GM18909 (cell line): ENCODE data around the gene CCER1.

Experiments
- ATAC-seq: cut with Tn5 transposase; IDR thresholded peaks from one replicate; pipeline ENCODE4 v1.9.1; 2021; ENCODE audit warnings: mild to moderate bottlenecking; ENCODE audit not compliant: unreplicated experiment, poor library complexity

CCER1 gene

DNA sequence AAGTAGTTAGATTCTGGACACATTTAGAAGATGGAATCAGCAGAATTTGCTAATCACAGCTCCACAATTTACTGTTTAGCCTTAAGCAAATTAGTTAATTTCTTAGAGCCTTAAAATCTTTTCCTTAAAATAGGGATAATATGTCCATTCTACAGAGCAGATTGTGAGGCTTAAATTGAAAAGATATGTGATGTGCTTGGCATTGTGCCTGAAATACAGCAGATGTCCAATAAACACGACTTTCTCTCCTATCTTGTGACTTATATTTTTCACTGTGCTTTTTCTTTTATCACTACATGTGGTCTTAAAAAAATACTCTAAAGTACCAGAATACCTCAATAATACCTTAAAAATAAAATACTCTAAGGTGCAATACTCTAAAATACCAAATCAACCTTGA is 30.6 kb downstream of the CCER1 start:
- no peak for ATAC-seq

DNA sequence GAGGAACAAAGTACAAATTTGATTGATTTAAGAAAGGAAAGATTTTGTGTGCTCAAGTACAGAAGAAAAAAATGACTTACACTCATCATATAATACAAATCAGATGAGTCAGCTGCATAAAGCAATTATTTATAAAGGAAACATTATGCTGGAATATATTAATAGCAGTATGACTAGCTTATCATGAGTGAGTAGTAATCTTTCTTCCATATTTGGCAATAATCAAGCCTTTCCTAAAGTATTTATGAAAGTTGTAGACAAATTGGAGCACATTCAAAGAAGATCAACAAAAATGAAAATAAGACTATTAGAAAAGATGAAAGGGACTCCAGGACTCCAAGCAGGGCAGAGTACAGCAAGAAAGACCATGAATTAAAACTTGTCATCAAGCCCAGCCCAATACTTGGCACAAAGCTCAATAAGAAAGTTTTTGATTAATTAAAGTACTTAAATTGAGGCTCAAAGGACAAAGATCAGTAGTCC is 32.8 kb downstream of the CCER1 start:
- no peak for ATAC-seq

- no peak for ATAC-seq
These were observed 33.4 kb downstream of the CCER1 start for GRCh38 chr12:90921536-90921935.

- no peak for ATAC-seq
These were observed 34.8 kb downstream of the CCER1 start for GRCh38 chr12:90920222-90920621.

- no peak for ATAC-seq
These were observed 37.5 kb downstream of the CCER1 start for GRCh38 chr12:90917431-90917830.

DNA sequence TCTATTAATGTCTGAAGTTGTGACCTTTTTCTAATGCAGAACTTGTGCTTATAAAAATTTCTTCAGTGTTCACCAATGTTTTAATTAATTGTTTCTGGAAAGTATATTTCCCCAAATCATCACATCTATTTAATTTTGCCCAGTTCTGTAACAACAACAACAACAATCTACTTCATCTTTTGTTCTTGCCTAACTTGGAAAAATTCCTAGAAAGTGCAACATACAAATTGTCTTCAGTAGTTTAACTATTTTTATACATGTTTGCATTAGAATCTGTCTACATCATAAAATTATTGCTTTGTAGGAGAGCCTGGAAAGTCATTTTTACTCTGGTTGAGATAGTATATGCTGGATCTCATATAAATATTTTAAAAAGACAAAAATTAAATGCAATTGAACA is 38.5 kb downstream of the CCER1 start:
- no peak for ATAC-seq

GRCh38 chr12:90915353-90915752 is 39.6 kb downstream of the CCER1 start:
- ATAC-seq = no peak

- ATAC-seq = no peak
These were observed 44.0 kb downstream of the CCER1 start for GRCh38 chr12:90910958-90911357.

DNA sequence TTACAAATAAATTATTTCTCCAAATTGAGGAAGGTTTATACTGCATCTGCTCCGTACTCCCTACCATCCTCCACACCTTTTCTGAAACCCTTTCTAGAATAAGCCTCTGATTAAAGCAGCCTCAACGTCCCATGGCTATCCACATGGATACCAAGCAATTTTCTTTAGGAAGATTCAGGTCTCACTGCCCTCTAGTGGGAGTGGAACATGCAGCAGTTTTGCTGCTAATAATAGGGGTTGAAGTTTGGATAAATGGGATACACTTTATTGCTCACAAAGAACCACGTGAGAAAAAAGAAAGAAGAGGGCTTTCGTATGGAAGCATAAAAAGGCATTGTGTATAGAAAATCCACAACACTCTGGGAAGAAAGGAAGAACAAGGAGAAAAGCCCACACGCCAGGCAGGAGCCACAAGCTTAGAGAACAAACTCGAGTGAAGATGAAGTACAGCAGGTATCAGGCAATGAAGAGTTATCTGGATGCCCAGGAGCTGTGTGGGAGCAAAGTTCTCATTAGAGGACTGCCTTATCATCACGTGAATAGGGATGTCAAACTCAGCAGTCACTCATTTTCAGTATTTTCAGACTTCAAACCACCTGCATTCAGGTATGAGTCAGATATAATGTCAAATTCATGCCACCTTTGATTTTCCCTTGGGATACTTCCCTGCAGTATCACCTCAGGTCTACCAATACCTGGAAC is 45.8 kb downstream of the CCER1 start:
- no peak for ATAC-seq

DNA sequence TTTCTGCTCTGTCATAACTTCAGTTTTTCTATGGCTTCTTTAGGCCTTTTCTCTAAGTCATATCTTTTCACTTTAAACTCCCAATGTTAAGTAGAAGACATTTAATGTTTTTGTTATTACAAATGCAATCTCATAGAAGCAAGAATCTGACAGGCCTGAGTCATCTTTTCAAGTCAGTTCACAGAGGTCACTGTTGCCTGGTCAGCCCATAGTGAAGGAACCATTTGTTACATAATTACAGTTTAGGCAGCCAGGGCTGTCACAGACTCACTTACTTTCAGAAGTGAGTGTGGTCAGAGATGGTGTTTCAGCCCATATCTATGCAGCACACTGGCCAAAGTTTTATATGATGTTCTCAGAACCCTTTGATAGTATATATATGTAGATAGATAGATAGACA is 46.5 kb downstream of the CCER1 start:
- ATAC-seq = no peak

- ATAC-seq = no peak
These were observed 49.1 kb downstream of the CCER1 start for GRCh38 chr12:90905691-90906370.

DNA sequence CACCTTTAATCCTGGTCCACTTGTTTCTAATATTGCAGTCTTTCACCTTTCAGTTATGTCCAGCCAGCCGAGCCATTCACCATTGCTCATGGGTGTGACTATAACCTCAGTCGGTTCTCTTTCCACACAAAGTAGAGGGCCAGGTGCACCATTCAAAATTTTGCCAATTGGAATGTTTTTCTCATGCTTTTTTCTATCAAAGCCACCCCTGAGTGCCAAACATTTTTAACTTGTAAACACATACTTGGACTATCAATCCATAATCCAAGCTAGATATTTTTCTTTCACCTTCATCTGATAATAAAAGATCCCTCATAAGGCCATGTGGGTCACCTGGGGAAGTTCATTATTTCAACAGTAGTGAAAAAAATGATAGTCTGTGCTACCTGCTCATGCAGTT is 52.4 kb downstream of the CCER1 start:
- no peak for ATAC-seq
